Measurements from ENCODE around the gene NRG3. TPM values are rescaled to one million over a fixed set of nuclear protein-coding genes. Genes with fewer than 3 reads are reported as not detected.
"Not testable (repeated sequence)": the region's sequence is repeated elsewhere in the genome, so short reads cannot be mapped to it uniquely, and the experiment has no call there.

The NRG3 gene
- total and polyA plus RNA-seq, 2 donors: 0.08 to 1.5 TPM

- no peak overlapping the region for H3K27ac ChIP-seq (ENCODE audit: low read depth)
- no peak overlapping the region for H3K4me3 ChIP-seq (ENCODE audit: low read depth, low read length)
- H3K4me1 ChIP-seq (ENCODE audit: insufficient read depth): no peaks in the 10 kb centered on the region
- H3K36me3 ChIP-seq (ENCODE audit: insufficient read depth): no peaks in the 10 kb centered on the region
- no peak for DNase-seq (ENCODE audit: extremely low spot score)
Observed at GRCh38 chr10:82038587-82038986, 163.6 kb downstream of the NRG3 start.

- 77% methylated on average over 1 of the region's 1 CpG for WGBS
- no peak overlapping the region for H3K27ac ChIP-seq (ENCODE audit: low read depth)
Observed at GRCh38 chr10:82040336-82040735, 165.3 kb downstream of the NRG3 start.

GRCh38 chr10:82041018-82041417 lies 166.0 kb downstream of the NRG3 start:
- no peak overlapping the region for H3K27ac ChIP-seq (ENCODE audit: low read depth)
- 92% methylated on average over 2 of the region's 2 CpGs for WGBS
- no peaks in the 10 kb centered on the region for H3K4me1 ChIP-seq (ENCODE audit: insufficient read depth)
- DNase-seq (ENCODE audit: extremely low spot score): no peak
- no peak overlapping the region for H3K4me3 ChIP-seq (ENCODE audit: low read depth, low read length)
- no peaks in the 10 kb centered on the region for H3K36me3 ChIP-seq (ENCODE audit: insufficient read depth)

More at GRCh38 chr10:82040336-82040735, 165.3 kb downstream of the NRG3 start:
- Histone ChIP-seq H3K36me3 (ENCODE audit: insufficient read depth) (no peaks in the 10 kb centered on the region), H3K4me1 (ENCODE audit: insufficient read depth) (no peaks in the 10 kb centered on the region), H3K4me3 (ENCODE audit: low read depth, low read length) (no peak overlapping the region)
- DNase-seq (ENCODE audit: extremely low spot score): no peak

DNA sequence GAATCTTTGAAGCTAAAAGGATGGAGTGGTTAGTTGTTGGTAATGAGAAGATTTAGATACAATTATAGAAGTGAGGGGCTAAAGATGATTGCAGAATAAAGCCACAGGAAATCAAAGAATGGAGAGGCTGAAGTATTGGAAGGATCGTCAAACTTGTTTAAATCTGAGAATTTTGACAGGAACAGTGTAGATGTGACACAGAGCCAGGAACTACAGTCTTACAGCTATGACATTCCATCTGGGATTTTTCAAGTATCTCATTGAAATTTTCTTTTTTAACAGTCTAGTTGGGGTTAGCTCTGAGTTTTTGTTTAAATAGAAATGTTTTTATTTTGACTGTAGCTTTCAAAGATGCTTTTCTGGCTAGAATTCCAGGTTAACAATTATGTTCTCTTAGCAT lies 181.4 kb downstream of the NRG3 start:
- WGBS: 94% methylated on average over 1 of the region's 1 CpG
- no peaks in the 10 kb centered on the region for H3K4me1 ChIP-seq (ENCODE audit: insufficient read depth)
- no peak for DNase-seq (ENCODE audit: extremely low spot score)
- no peak overlapping the region for H3K4me3 ChIP-seq (ENCODE audit: low read depth, low read length)
- H3K27ac ChIP-seq (ENCODE audit: low read depth): no peak overlapping the region
- no peaks in the 10 kb centered on the region for H3K36me3 ChIP-seq (ENCODE audit: insufficient read depth)

DNA sequence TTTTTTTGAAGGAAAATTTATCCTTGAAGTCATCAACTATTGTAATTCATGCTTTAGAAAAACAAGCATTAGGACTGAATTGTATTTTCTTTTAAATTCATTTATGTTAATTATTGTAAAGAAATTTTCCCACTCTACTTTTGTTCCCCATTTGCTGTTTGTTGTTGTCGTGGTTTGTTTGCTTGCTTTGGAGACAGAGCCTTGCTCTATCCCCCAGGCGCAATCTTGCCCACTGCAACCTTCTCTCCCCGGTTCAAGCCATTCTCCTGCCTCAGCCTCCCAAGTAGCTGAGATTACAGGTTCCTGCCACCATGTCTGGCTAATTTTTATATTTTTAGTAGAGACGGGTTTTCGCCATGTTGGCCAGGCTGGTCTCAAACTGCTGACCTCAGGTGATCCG lies 192.2 kb downstream of the NRG3 start:
- not testable (repeated sequence) for H3K4me1 ChIP-seq (ENCODE audit: insufficient read depth); H3K4me3 ChIP-seq (ENCODE audit: low read depth, low read length); H3K27ac ChIP-seq (ENCODE audit: low read depth); DNase-seq (ENCODE audit: extremely low spot score); H3K36me3 ChIP-seq (ENCODE audit: insufficient read depth)
- WGBS: 82% methylated on average over 6 of the region's 6 CpGs

GRCh38 chr10:82068501-82068900 lies 193.5 kb downstream of the NRG3 start:
- no peak overlapping the region for H3K4me3 ChIP-seq (ENCODE audit: low read depth, low read length)
- 64% methylated on average over 2 of the region's 2 CpGs for WGBS
- H3K4me1 ChIP-seq (ENCODE audit: insufficient read depth): no peaks in the 10 kb centered on the region
- DNase-seq (ENCODE audit: extremely low spot score): no peak
- no peak overlapping the region for H3K27ac ChIP-seq (ENCODE audit: low read depth)
- H3K36me3 ChIP-seq (ENCODE audit: insufficient read depth): no peaks in the 10 kb centered on the region

GRCh38 chr10:82071231-82071630 lies 196.2 kb downstream of the NRG3 start:
- H3K4me1 ChIP-seq (ENCODE audit: insufficient read depth): no peaks in the 10 kb centered on the region
- DNase-seq (ENCODE audit: extremely low spot score): no peak
- WGBS: 59% methylated on average over 2 of the region's 2 CpGs
- no peak overlapping the region for H3K27ac ChIP-seq (ENCODE audit: low read depth)
- H3K36me3 ChIP-seq (ENCODE audit: insufficient read depth): no peaks in the 10 kb centered on the region
- no peak overlapping the region for H3K4me3 ChIP-seq (ENCODE audit: low read depth, low read length)

DNA sequence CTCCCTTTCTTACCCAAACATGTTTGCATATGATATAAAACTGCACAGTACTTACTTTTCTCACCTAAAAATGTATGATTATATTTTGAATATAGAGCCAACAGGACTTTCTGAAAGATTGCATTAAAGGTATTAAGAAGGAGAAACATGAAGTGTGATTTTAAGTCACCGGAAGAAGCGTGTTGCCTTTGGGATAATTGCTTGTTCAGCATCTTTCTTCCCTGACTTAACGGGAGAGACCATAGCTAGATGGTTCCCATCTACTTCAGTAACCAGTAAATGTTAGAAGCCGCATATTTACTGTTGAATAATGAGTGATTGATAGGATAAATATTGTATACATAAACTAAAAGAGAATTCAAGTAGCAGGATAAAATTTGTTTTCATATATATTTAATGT lies 197.1 kb downstream of the NRG3 start:
- H3K27ac ChIP-seq (ENCODE audit: low read depth): no peak overlapping the region
- DNase-seq (ENCODE audit: extremely low spot score): no peak
- H3K4me1 ChIP-seq (ENCODE audit: insufficient read depth): no peaks in the 10 kb centered on the region
- 92% methylated on average over 4 of the region's 4 CpGs for WGBS
- H3K36me3 ChIP-seq (ENCODE audit: insufficient read depth): no peaks in the 10 kb centered on the region
- H3K4me3 ChIP-seq (ENCODE audit: low read depth, low read length): no peak overlapping the region

- DNase-seq (ENCODE audit: extremely low spot score): no peak
- Histone ChIP-seq H3K4me1 (ENCODE audit: insufficient read depth) (no peaks in the 10 kb centered on the region), H3K36me3 (ENCODE audit: insufficient read depth) (no peaks in the 10 kb centered on the region), H3K27ac (ENCODE audit: low read depth) (no peak overlapping the region), H3K4me3 (ENCODE audit: low read depth, low read length) (no peak overlapping the region)
- WGBS: 67% methylated on average over 3 of the region's 3 CpGs
Observed at GRCh38 chr10:82075605-82076004, 200.6 kb downstream of the NRG3 start.

DNA sequence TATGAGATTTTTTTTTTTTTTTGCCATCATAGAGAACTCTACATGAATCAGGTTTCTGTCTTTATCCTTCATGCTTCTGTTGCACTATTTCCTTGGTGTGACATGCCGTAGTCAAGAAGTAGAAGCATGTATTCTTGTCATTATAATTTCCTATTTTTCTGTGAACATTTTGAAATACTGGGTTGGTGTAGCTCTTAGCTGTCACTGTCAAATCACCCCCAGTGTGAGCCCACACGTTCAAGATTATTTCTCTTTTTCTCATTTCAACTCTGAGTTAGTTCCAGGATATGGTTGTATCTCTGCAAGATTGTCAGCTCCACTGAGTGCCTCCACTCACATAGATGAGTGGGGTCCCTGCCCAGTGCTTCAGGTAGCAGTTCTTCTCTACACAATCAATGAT lies 209.5 kb downstream of the NRG3 start:
- Histone ChIP-seq H3K4me1 (ENCODE audit: insufficient read depth) (no peaks in the 10 kb centered on the region), H3K27ac (ENCODE audit: low read depth) (no peak overlapping the region), H3K36me3 (ENCODE audit: insufficient read depth) (no peaks in the 10 kb centered on the region), H3K4me3 (ENCODE audit: low read depth, low read length) (no peak overlapping the region)
- no peak for DNase-seq (ENCODE audit: extremely low spot score)
- whole genome bisulfite sequencing: 78% methylated on average over 2 of the region's 2 CpGs

GRCh38 chr10:82084904-82085303 lies 209.9 kb downstream of the NRG3 start:
- Histone ChIP-seq H3K4me3 (ENCODE audit: low read depth, low read length) (no peak overlapping the region), H3K27ac (ENCODE audit: low read depth) (no peak overlapping the region), H3K36me3 (ENCODE audit: insufficient read depth) (no peaks in the 10 kb centered on the region), H3K4me1 (ENCODE audit: insufficient read depth) (no peaks in the 10 kb centered on the region)
- WGBS: 74% methylated on average over 7 of the region's 7 CpGs
- no peak for DNase-seq (ENCODE audit: extremely low spot score)

DNA sequence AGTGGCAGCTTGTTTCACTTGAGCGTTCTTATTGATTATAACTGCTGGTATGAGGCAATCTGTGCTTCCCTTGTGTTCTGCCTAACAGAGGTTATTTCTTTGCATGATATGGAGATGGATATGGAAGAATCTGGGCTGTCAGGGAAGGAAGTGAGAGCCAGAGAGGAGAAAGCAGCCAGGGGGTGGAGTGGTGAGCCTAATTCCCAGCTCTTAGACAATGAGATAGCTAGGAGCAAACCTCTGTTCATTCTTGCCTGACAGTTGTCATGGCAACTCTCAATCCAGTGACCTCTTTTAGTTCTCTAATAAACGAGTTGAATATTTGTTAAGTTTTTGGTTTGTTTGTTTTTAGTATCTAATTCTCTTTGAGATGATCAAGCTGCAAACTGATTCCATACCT lies 214.3 kb downstream of the NRG3 start:
- WGBS: 33% methylated on average over 2 of the region's 2 CpGs
- Histone ChIP-seq H3K4me1 (ENCODE audit: insufficient read depth) (no peaks in the 10 kb centered on the region), H3K36me3 (ENCODE audit: insufficient read depth) (no peaks in the 10 kb centered on the region), H3K27ac (ENCODE audit: low read depth) (no peak overlapping the region), H3K4me3 (ENCODE audit: low read depth, low read length) (no peak overlapping the region)
- DNase-seq (ENCODE audit: extremely low spot score): no peak

DNA sequence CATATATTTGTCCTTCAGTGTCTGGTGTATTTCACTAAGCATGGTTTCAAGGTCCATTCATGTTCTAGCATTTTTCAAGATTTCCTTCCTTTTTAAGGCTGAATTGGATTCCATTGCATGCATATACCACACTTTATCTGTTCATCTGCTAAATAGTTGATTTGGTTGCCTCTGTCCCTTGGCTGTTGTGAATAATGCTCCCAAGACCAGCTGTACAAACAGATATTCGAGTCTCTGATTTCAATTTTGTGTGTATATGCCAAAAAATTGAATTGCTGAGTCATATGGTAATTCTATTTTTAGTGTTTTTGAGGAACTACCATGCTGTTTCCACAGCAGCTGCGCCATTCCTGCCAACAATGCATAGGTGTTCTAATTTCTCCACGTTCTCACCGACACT lies 216.4 kb downstream of the NRG3 start:
- no peak for DNase-seq (ENCODE audit: extremely low spot score)
- 80% methylated on average over 4 of the region's 4 CpGs for WGBS
- H3K4me1 ChIP-seq (ENCODE audit: insufficient read depth): no peaks in the 10 kb centered on the region
- no peak overlapping the region for H3K4me3 ChIP-seq (ENCODE audit: low read depth, low read length)
- H3K36me3 ChIP-seq (ENCODE audit: insufficient read depth): no peaks in the 10 kb centered on the region
- H3K27ac ChIP-seq (ENCODE audit: low read depth): no peak overlapping the region

DNA sequence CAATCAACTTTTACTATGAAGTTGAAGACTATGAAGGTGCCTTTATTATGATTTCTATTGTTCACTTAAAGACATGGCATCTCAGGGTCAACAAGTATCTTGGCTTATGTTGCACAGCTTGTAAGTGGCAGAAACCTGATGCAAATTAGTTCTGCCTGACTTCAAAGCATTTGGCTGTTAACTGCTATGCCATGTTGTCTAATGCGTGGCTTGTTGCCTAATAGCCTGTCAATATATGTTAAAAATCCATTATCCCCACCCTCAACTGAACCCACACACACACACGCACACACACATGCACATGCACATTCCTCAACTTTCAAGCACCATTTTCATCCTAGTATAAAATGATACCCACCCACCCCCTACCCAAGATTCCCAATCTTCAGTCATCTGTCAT lies 217.1 kb downstream of the NRG3 start:
- DNase-seq (ENCODE audit: extremely low spot score): no peak
- H3K4me1 ChIP-seq (ENCODE audit: insufficient read depth): no peaks in the 10 kb centered on the region
- H3K4me3 ChIP-seq (ENCODE audit: low read depth, low read length): no peak overlapping the region
- no peak overlapping the region for H3K27ac ChIP-seq (ENCODE audit: low read depth)
- no peaks in the 10 kb centered on the region for H3K36me3 ChIP-seq (ENCODE audit: insufficient read depth)
- WGBS: 40% methylated on average over 2 of the region's 2 CpGs

DNA sequence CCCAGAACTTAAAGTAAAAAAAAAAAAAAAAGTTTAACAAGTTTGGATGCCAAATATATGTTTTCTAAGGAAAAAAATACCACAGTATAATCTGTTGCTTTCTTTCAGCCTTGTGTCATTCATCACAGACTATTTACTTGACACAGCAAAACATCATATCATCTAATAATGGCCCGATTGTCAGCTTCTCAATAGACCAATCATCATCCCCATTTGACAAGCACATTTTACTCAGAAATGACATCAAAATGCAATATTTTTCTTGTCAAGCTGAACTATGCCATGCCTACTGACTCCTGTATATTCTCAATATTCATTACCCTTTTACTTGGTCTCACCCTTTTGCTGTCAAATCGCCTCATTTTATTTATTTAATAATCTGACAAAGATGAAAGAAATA lies 249.7 kb downstream of the NRG3 start:
- no peak for DNase-seq (ENCODE audit: extremely low spot score)
- H3K4me1 ChIP-seq (ENCODE audit: insufficient read depth): no peaks in the 10 kb centered on the region
- no peak overlapping the region for H3K4me3 ChIP-seq (ENCODE audit: low read depth, low read length)
- WGBS: 77% methylated on average over 2 of the region's 2 CpGs
- H3K27ac ChIP-seq (ENCODE audit: low read depth): no peak overlapping the region
- no peaks in the 10 kb centered on the region for H3K36me3 ChIP-seq (ENCODE audit: insufficient read depth)
